HepG2 (cell line): ENCODE results near the gene HLA-DMB. TPM values are rescaled to one million over a fixed set of nuclear protein-coding genes. Genes with fewer than 3 reads are reported as not detected.

ENCODE experiments used
- DNMT3B ChIP-seq: conservative IDR thresholded peaks from 2 replicates; pipeline ENCODE4 v1.6.1; 2016; ENCODE audit warnings: missing biosample characterization, control low read depth
- ESRRA ChIP-seq: sonication (generic); formaldehyde crosslinking; IDR thresholded peaks from 2 replicates; pipeline ENCODE4 v1.5.1; 2020; ENCODE audit warnings: mild to moderate bottlenecking, low read depth, missing genetic modification reagents
- HNF4G ChIP-seq, 2 experiments: sonication (generic) in 1 of 2; formaldehyde crosslinking in 1 of 2; IDR thresholded peaks; 2 replicates each; pipeline versions ENCODE4 v1.4.0 to v1.6.1; 2011 to 2020; ENCODE audit warnings: borderline replicate concordance in 2 of 2, low read depth in 2 of 2, mild to moderate bottlenecking in 2 of 2, low read length in 1 of 2, missing genetic modification reagents in 1 of 2, moderate library complexity in 1 of 2
- HNRNPH1 ChIP-seq: fragments of 200-400 bp; formaldehyde crosslinking; optimal IDR thresholded peaks from 2 replicates; pipeline ENCODE3; 2017; ENCODE audit warnings: mild to moderate bottlenecking, low read depth, low read length
- SMARCE1 ChIP-seq: fragments of 450-650 bp; IDR thresholded peaks from 2 replicates; pipeline ENCODE4 v1.6.1; 2017; ENCODE audit warnings: borderline replicate concordance
- SNAPC2 ChIP-seq: sonication (generic); formaldehyde crosslinking; IDR thresholded peaks from 2 replicates; pipeline ENCODE4 v1.8.1; 2022; ENCODE audit warnings: mild to moderate bottlenecking, missing genetic modification reagents
- SP5 ChIP-seq: IDR thresholded peaks from 2 replicates; pipeline ENCODE4 v1.6.1; 2016; ENCODE audit warnings: low read depth, borderline replicate concordance
- ZC3H4 ChIP-seq: sonication (generic); formaldehyde crosslinking; IDR thresholded peaks from 2 replicates; pipeline ENCODE4 v1.4.0; 2020; ENCODE audit warnings: missing genetic modification reagents, borderline replicate concordance
- ZFP36L2 ChIP-seq: sonication (generic); formaldehyde crosslinking; IDR thresholded peaks from 2 replicates; pipeline ENCODE4 v1.4.0; 2020; ENCODE audit warnings: missing genetic modification reagents
- ZMYM4 ChIP-seq: sonication (generic); formaldehyde crosslinking; IDR thresholded peaks from 2 replicates; pipeline ENCODE4 v1.8.1; 2023; ENCODE audit warnings: mild to moderate bottlenecking, missing genetic modification reagents
- ZNF446 ChIP-seq: sonication (generic); formaldehyde crosslinking; IDR thresholded peaks from 2 replicates; pipeline ENCODE4 v1.5.0; 2020; ENCODE audit warnings: mild to moderate bottlenecking, missing genetic modification reagents
- ZNF879 ChIP-seq: sonication (generic); formaldehyde crosslinking; IDR thresholded peaks from 2 replicates; pipeline ENCODE4 v1.8.1; 2023; ENCODE audit warnings: missing genetic modification reagents
- polyA plus RNA-seq, 8 experiments: library from polyadenylated mRNA; depleted of rRNA in 3 of 8; stranded (reverse) in 7 of 8; unstranded in 1 of 8; fragments of >200 nt; fragmentation: Illumina TruSeq in 4 of 8; extraction: Trizol in 4 of 8; gene quantifications; 2 replicates each; pipeline versions ENCODE4 v1.2.1 to v1.2.3, GENCODE V29; 2011 to 2016; ENCODE audit warnings: low read depth in 4 of 8, missing spikeins in 1 of 8, mixed read lengths in 1 of 8; ENCODE audit not compliant: insufficient read depth in 1 of 8
- total RNA-seq, 5 experiments: library from RNA; depleted of rRNA; stranded (reverse); fragments of >200 nt; fragmentation: Illumina TruSeq; extraction: Trizol; gene quantifications; 2 replicates each; pipeline ENCODE4 v1.2.3, GENCODE V29; 2016; ENCODE audit warnings: low read depth in 1 of 5
- TF ChIP-seq, protein P1 (sequence below): sonication (generic); formaldehyde crosslinking; IDR thresholded peaks from 2 replicates; pipeline ENCODE4 v1.9.0; 2021; ENCODE audit warnings: mild to moderate bottlenecking, missing genetic modification reagents
- TF ChIP-seq, protein P2 (sequence below): sonication (generic); formaldehyde crosslinking; IDR thresholded peaks from 2 replicates; pipeline ENCODE4 v1.5.0; 2020; ENCODE audit warnings: missing genetic modification reagents, mild to moderate bottlenecking, borderline replicate concordance
- TF ChIP-seq, protein P3 (sequence below): sonication (generic); formaldehyde crosslinking; IDR thresholded peaks from 2 replicates; pipeline ENCODE4 v1.5.0; 2020; ENCODE audit warnings: missing genetic modification reagents
- TF ChIP-seq, protein P4 (sequence below): sonication (generic); formaldehyde crosslinking; IDR thresholded peaks from 2 replicates; pipeline ENCODE4 v1.8.1; 2023; ENCODE audit warnings: mild to moderate bottlenecking, missing genetic modification reagents
- TF ChIP-seq, protein P5 (sequence below): sonication (generic); formaldehyde crosslinking; IDR thresholded peaks from 2 replicates; pipeline ENCODE4 v1.8.0; 2022; ENCODE audit warnings: low read depth, missing genetic modification reagents

HLA-DMB gene
- total and polyA plus RNA-seq, 2 of the 13 experiments (the other 11 are each of a cell fraction or from before 2014, with no cell fraction given): not detected

DNA sequence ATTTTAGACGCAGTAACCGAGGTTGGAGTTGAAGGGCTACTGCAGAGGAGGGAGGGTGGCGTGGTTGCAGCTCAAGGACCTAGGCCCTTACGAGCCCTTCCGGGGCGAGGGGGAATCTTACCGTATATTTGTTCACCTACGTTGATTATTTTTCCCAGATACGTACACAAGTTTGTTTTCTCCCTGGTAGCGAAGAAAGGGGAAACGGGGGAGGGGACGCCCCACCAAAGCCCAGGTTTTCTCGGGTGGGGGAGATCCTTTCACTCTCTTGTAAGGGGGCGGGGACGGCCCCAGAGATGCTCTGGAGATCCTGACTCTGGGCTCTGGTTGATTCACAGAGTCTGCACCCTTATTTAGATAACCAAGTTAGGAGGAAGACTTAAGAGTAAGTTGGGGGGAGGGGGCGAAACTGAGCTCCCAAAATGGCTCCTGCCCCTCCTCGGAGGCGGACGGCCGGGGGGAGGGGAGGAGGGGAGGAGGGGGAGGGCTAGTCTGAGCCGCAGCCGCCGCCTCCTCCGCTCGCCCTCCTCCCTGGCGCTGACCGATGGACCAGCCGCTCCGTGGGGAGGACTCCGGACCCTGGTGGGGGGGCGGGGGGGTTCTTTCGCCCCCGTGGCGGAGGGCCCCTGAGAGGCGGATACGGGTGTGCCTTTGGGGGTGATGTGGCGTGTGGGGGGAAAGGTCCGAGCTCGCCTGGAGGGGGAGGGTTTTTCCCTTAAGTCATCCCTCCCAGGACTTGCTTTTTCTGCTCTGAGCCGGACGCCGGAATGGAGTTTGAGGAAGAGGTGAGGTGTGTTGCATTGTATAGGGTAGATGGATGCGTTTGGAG, 29.8 kb upstream of the HLA-DMB start (continued):
- TF ChIP-seq, protein P1, sequence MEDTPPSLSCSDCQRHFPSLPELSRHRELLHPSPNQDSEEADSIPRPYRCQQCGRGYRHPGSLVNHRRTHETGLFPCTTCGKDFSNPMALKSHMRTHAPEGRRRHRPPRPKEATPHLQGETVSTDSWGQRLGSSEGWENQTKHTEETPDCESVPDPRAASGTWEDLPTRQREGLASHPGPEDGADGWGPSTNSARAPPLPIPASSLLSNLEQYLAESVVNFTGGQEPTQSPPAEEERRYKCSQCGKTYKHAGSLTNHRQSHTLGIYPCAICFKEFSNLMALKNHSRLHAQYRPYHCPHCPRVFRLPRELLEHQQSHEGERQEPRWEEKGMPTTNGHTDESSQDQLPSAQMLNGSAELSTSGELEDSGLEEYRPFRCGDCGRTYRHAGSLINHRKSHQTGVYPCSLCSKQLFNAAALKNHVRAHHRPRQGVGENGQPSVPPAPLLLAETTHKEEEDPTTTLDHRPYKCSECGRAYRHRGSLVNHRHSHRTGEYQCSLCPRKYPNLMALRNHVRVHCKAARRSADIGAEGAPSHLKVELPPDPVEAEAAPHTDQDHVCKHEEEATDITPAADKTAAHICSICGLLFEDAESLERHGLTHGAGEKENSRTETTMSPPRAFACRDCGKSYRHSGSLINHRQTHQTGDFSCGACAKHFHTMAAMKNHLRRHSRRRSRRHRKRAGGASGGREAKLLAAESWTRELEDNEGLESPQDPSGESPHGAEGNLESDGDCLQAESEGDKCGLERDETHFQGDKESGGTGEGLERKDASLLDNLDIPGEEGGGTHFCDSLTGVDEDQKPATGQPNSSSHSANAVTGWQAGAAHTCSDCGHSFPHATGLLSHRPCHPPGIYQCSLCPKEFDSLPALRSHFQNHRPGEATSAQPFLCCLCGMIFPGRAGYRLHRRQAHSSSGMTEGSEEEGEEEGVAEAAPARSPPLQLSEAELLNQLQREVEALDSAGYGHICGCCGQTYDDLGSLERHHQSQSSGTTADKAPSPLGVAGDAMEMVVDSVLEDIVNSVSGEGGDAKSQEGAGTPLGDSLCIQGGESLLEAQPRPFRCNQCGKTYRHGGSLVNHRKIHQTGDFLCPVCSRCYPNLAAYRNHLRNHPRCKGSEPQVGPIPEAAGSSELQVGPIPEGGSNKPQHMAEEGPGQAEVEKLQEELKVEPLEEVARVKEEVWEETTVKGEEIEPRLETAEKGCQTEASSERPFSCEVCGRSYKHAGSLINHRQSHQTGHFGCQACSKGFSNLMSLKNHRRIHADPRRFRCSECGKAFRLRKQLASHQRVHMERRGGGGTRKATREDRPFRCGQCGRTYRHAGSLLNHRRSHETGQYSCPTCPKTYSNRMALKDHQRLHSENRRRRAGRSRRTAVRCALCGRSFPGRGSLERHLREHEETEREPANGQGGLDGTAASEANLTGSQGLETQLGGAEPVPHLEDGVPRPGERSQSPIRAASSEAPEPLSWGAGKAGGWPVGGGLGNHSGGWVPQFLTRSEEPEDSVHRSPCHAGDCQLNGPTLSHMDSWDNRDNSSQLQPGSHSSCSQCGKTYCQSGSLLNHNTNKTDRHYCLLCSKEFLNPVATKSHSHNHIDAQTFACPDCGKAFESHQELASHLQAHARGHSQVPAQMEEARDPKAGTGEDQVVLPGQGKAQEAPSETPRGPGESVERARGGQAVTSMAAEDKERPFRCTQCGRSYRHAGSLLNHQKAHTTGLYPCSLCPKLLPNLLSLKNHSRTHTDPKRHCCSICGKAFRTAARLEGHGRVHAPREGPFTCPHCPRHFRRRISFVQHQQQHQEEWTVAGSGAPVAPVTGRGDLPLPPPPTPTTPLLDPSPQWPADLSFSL (CRISPR knock-in tag): 0 out of 2 replicates have a peak, but pooled peaks have one; percentile 19
- no peak for TF ChIP-seq ZNF879 (CRISPR knock-in tag)
- peak; percentile 66; the same call in 1 of the 2 replicates for TF ChIP-seq ZFP36L2 (CRISPR knock-in tag)
- peak; percentile 53; the same call in 1 of the 2 replicates for TF ChIP-seq ESRRA (CRISPR knock-in tag)
- no peak; the same call in 1 of the 2 replicates for TF ChIP-seq SNAPC2
- TF ChIP-seq, protein P2, sequence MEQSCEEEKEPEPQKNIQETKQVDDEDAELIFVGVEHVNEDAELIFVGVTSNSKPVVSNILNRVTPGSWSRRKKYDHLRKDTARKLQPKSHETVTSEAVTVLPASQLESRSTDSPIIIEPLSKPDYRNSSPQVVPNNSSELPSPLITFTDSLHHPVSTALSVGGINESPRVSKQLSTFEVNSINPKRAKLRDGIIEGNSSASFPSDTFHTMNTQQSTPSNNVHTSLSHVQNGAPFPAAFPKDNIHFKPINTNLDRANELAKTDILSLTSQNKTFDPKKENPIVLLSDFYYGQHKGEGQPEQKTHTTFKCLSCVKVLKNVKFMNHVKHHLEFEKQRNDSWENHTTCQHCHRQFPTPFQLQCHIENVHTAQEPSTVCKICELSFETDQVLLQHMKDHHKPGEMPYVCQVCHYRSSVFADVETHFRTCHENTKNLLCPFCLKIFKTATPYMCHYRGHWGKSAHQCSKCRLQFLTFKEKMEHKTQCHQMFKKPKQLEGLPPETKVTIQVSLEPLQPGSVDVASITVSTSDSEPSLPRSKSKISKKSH (CRISPR knock-in tag): no peak
- 0 out of 2 replicates have a peak, but pooled peaks have one; percentile 28 for TF ChIP-seq ZMYM4 (CRISPR knock-in tag)
- no peak for TF ChIP-seq SMARCE1
- peak; percentile 59; the same call in 1 of the 2 replicates for TF ChIP-seq ZNF446 (CRISPR knock-in tag)
- peak; percentile 90 for TF ChIP-seq HNF4G (IDR thresholded peaks at IDR 0.05; ENCODE audit: borderline replicate concordance, low read depth, low read length)
- peak; percentile 69; the same call in 1 of the 2 replicates for TF ChIP-seq HNF4G (CRISPR knock-in tag; IDR thresholded peaks at IDR 0.05; ENCODE audit: borderline replicate concordance, low read depth)
- TF ChIP-seq SP5 (CRISPR knock-in tag): peak; percentile 66
- peak; percentile 88; the same call in 1 of the 2 replicates for TF ChIP-seq DNMT3B
- peak; percentile 98 for TF ChIP-seq ZC3H4 (CRISPR knock-in tag)
- TF ChIP-seq, protein P3, sequence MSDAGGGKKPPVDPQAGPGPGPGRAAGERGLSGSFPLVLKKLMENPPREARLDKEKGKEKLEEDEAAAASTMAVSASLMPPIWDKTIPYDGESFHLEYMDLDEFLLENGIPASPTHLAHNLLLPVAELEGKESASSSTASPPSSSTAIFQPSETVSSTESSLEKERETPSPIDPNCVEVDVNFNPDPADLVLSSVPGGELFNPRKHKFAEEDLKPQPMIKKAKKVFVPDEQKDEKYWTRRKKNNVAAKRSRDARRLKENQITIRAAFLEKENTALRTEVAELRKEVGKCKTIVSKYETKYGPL (CRISPR knock-in tag): no peak
- TF ChIP-seq HNRNPH1: peak; percentile 65
- TF ChIP-seq, protein P4, sequence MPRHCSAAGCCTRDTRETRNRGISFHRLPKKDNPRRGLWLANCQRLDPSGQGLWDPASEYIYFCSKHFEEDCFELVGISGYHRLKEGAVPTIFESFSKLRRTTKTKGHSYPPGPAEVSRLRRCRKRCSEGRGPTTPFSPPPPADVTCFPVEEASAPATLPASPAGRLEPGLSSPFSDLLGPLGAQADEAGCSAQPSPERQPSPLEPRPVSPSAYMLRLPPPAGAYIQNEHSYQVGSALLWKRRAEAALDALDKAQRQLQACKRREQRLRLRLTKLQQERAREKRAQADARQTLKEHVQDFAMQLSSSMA (CRISPR knock-in tag): peak; percentile 10; the same call in 1 of the 2 replicates
- TF ChIP-seq, protein P5, sequence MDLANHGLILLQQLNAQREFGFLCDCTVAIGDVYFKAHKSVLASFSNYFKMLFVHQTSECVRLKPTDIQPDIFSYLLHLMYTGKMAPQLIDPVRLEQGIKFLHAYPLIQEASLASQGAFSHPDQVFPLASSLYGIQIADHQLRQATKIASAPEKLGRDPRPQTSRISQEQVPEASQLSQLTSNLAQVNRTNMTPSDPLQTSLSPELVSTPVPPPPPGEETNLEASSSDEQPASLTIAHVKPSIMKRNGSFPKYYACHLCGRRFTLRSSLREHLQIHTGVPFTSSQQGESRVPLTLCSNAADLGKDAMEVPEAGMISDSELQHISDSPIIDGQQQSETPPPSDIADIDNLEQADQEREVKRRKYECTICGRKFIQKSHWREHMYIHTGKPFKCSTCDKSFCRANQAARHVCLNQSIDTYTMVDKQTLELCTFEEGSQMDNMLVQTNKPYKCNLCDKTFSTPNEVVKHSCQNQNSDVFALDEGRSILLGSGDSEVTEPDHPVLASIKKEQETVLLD (CRISPR knock-in tag): 0 out of 2 replicates have a peak, but pooled peaks have one; percentile 34
